GM08714 (cell line): Measurements from ENCODE around the gene GRID1.

ENCODE experiments used
- H3K4me3 ChIP-seq: fragments of 200-500 bp; sonication (Bioruptor generic); 2 replicates; pipeline ENCODE4 v1.5.1; 2014; ENCODE audit warnings: mild to moderate bottlenecking, low read length, inconsistent platforms
- ZNF274 ChIP-seq: IDR thresholded peaks from 2 replicates; pipeline ENCODE4 v1.6.1; 2012; ENCODE audit warnings: mild to moderate bottlenecking, low read depth, low read length

GRID1 gene

GRCh38 chr10:86230557-86231180 is 135.9 kb downstream of the GRID1 start:
- no peak overlapping the region for H3K4me3 ChIP-seq
- no peak for TF ChIP-seq ZNF274

DNA sequence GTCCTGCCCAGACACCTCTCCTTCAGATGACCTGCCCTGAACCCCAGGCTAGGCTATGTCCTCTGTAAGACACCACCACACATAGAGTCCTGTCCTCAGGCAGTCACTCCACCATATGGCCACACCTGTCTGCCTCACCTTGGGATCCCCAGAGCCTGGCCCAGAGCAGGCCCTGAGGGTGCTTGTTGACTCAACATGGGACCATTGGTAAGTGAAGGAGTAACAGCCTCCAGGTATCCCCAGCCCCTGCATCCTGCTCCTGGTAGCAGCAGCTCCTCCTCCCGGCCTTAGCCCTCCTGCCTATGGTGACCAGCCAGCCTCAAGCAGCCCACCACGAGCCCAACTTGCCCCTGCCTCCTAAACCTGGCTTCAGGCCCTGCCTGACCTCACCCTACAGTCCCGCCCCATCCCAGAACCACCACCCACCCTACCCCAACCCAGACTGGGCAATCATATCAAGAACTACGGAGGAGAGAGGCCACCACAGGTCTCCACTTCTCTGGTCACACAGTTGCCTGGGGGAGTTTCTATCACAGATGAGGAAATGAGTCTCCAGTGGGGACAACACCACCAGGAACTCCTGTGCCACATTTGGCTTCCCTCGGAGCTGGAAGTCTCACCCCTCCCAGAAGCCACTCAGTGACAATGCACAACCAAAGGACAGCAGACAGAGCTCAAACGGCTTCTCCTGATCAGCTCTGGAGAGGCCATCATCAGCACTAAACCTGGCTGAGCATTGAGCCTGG is 136.6 kb downstream of the GRID1 start:
- no peak overlapping the region for H3K4me3 ChIP-seq
- TF ChIP-seq ZNF274: no peak

- no peak for TF ChIP-seq ZNF274
- H3K4me3 ChIP-seq: no peak overlapping the region
Observed at GRCh38 chr10:86229376-86229775, 137.2 kb downstream of the GRID1 start.

- no peak overlapping the region for H3K4me3 ChIP-seq
- no peak for TF ChIP-seq ZNF274
Observed at GRCh38 chr10:86227501-86228258, 138.9 kb downstream of the GRID1 start.

DNA sequence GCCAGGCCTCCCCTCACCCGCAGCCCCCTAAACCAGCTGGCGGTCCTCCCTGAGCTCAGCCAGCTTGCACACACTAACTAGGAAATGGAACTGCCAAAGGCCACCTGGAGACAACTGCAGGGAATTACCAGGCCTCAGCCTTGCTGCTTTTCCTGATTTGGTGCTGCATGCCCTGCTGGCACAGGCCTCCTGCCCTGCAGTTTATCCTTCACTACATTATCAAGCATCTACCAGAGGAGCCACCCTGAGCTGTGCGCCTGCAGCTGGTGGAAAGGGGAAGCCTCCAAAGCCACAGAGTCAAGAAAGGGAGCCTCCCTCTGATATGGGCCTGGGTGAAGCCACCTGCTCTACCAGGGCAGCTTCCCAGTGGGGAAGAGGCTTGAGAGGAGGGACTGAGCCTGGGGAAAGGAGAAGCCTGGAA is 139.8 kb downstream of the GRID1 start:
- no peak overlapping the region for H3K4me3 ChIP-seq
- no peak for TF ChIP-seq ZNF274

DNA sequence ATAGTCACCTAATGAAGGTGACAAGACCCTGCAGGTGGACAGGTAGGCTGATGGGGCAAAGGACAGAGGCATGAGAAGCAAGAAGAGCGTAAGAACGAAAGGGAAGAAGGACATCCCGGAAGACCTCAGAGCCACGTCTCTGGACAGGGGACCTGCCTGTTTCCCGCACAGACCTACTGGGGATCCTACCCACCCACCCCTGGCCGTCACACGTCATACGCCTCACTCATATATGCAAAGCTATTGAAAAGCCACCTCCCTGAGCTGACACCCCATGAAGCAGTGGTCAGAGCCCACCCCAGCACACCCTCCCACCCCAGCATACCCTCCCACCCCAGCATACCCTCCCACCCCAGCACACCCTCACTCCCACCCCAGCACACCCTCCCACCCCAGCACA is 140.6 kb downstream of the GRID1 start:
- no peak overlapping the region for H3K4me3 ChIP-seq
- TF ChIP-seq ZNF274: no peak

DNA sequence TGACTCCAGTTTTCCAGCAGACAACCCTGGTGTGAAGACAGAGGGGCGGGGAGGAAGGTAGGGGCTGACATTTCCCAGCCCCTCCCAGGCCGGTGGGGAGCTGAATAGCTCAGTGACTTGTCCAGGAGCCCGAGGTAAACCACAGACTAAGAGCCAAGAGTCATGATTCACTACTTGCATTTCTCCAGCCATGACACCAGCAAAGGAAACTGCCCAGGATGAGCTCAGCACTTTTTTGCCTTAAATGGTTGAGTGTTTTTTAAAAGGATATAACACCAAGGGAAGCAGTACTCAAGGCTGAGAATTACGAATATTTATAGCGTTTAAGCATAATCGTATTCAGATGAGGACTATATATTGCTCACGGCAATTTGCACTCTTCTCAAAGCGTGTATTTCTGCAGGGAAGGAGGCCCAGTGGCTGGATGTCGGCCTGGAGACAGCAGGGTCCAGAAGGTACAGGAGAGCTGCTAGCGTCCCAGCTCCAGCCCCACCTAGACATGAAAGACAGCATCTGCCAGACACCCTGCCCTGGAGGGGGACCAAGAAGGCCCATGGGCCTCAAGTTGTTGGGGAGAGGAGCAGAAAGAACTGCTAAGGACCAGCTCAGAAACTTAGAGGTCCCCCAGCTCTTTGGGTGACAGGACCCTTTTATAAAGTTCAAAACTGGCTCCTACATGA is 141.4 kb downstream of the GRID1 start:
- H3K4me3 ChIP-seq: no peak overlapping the region
- TF ChIP-seq ZNF274: no peak

DNA sequence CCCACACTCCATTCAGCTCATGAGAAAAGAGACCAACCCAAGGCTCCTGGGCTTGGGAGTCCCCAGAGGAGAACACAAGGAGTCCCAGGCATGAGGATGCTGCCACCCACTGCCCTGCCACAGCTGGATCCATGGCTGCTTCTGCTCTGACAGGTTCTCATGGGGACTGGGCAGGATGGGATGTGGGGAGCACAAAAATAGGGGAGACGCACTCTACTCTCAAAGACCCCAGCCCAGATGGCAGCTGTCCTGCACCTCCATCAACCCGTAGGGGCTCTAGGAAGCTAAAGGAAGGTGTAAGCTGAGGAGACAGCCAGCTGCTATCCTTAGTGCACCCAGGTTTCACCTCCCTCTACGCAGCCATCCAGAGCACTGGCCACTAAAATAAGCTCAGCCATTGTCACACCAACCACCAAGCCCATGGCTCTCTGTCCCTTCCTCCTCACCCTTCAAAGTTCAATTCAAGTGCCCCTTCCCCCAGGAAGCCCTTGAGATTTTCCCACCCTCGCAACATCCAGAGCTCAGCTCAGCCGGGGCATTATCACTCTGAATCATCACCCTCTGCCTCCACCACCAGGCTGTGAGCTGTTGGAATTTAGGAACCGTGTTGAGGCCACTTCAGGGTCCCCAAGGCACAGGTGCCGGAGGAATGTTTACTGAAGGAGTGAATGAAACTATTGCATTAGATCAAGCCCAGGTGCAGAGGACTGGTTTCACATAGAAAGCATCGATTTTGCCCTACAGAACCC is 142.1 kb downstream of the GRID1 start:
- TF ChIP-seq ZNF274: no peak
- H3K4me3 ChIP-seq: no peak overlapping the region

GRCh38 chr10:86223256-86223655 is 143.3 kb downstream of the GRID1 start:
- H3K4me3 ChIP-seq: no peak overlapping the region
- no peak for TF ChIP-seq ZNF274

DNA sequence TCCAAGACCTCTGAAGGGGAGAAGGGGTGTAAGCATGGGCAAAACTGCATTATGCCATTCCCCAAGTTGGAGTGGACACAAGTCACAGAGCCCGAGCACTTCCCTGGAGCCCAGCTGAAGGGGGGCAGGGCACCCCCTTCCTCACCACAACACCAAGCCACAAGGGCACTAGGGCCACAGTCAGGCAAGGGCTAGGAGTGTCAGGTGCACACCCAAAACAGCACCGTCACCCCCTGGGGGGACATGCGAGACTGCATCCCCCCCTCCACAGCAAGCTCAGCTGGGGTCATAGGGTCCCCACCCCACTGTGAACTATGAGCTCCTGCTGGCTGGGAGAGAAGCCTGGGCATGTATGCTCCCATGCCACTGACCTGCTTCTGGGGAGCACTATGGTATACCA is 143.9 kb downstream of the GRID1 start:
- no peak for TF ChIP-seq ZNF274

GRCh38 chr10:86222336-86222650 is 144.3 kb downstream of the GRID1 start:
- no peak overlapping the region for H3K4me3 ChIP-seq
- TF ChIP-seq ZNF274: no peak

More for the DNA sequence above, 143.9 kb downstream of the GRID1 start:
- no peak overlapping the region for H3K4me3 ChIP-seq

- TF ChIP-seq ZNF274: no peak
Observed at GRCh38 chr10:86221442-86222335, 144.9 kb downstream of the GRID1 start.

GRCh38 chr10:86220626-86221025 is 146.0 kb downstream of the GRID1 start:
- TF ChIP-seq ZNF274: no peak
- H3K4me3 ChIP-seq: no peak overlapping the region

More at GRCh38 chr10:86221442-86222335, 144.9 kb downstream of the GRID1 start:
- H3K4me3 ChIP-seq: no peak overlapping the region
